Upper lobe of left lung (tissue), 4 donors: ENCODE data around the gene THAP5.

Experiments used
- EP300 ChIP-seq, 4 donors: sonication (generic); formaldehyde crosslinking; IDR thresholded peaks; one replicate each; pipeline ENCODE4 v1.5.1; 2017; ENCODE audit warnings: antibody characterized with exemption in 4 of 4, control low read depth in 2 of 4
- TF ChIP-seq, protein P1 (sequence below), 6 experiments: fragments of 450-650 bp in 4 of 6; fragments of 200-600 bp in 2 of 6; sonication (generic) in 2 of 6; IDR thresholded peaks; one replicate each; pipeline ENCODE4 v1.5.1; 2016 to 2019; ENCODE audit warnings: antibody characterized with exemption in 6 of 6

DNA sequence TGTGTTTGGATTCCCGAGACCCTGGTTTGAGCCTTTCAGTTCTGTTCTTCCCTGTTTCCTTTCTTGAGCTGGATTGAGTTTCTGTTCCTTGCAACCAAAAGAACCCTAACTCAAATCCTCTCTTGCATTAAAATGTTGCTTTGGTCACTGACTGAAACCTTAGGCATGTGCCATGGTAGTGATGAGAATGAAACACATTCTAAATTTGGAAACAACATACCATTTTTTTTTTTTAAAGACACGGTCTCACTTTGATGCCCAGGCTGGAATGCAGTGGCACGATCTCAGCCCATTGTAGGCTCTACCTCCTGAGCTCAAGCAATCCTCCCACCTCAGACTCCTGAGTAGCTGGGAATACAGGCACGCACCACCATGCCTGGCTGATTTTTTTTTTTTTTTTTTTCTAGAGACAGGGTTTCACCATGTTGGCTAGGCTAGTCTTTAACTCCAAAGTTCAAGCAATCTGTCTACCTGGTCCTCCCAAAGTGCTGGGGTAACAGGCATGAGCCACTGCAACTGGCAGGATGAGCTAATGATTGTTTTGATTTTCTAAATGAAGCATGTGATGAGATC, 8.4 kb downstream of the THAP5 start:
- TF ChIP-seq, protein P1, sequence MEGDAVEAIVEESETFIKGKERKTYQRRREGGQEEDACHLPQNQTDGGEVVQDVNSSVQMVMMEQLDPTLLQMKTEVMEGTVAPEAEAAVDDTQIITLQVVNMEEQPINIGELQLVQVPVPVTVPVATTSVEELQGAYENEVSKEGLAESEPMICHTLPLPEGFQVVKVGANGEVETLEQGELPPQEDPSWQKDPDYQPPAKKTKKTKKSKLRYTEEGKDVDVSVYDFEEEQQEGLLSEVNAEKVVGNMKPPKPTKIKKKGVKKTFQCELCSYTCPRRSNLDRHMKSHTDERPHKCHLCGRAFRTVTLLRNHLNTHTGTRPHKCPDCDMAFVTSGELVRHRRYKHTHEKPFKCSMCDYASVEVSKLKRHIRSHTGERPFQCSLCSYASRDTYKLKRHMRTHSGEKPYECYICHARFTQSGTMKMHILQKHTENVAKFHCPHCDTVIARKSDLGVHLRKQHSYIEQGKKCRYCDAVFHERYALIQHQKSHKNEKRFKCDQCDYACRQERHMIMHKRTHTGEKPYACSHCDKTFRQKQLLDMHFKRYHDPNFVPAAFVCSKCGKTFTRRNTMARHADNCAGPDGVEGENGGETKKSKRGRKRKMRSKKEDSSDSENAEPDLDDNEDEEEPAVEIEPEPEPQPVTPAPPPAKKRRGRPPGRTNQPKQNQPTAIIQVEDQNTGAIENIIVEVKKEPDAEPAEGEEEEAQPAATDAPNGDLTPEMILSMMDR (IDR thresholded peaks at IDR 0.05), result no peak
- TF ChIP-seq EP300 (IDR thresholded peaks at IDR 0.05), result no peak
